ENCODE results near the gene SPACA4. TPM values are rescaled to one million over a fixed set of nuclear protein-coding genes. Genes with fewer than 3 reads are reported as not detected.

The SPACA4 gene
- total RNA-seq, 1 donor from 2014 or later, result not detected

DNA sequence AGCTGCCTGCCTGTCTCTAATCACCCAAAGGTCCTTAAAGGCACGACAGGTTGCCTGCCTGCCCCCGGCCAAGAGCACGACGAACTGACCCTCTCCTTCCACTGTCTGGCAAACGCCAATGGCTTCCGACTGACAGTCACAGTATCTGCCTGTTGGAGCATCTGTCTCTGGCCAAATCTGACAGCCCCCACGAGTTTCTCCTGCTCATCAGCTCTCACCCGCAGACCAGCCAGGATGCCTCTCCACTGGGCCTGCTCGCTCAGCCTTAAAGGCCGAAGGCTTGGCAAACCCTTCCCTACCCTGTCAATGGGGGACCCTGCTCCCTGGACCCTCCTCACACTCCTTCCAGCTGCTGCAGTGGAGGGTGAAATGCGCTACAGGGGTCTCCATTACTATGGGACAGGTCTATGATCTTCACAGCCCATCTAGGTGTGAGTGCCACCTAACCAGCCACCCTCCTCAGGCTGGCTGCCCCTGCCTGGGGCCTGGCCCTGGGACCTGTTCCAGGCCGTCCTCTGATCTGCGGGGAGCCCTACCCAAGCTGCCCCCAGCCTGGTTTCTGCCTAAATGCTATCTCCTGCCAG, 7.4 kb downstream of the SPACA4 start:
- peaks cover 30% of the 10 kb centered on the region for H3K4me1 Mint-ChIP-seq

GRCh38 chr19:48614436-48615230, 8.1 kb downstream of the SPACA4 start, which contains the start of gene FAM83E:
Gene FAM83E, minus strand, starts transcription at chr19:48615076. Its CDS starts 1,704 bp downstream, at chr19:48613372.
- H3F3A ChIP-seq (ENCODE audit: low read depth), result peaks cover 55% of the 10 kb centered on the region
- H3K27ac Mint-ChIP-seq, result peak within 1 kb of the TSS; percentile 95
- no peak for TF ChIP-seq EZH2 (IDR thresholded peaks at IDR 0.05)
- TF ChIP-seq, protein P1, sequence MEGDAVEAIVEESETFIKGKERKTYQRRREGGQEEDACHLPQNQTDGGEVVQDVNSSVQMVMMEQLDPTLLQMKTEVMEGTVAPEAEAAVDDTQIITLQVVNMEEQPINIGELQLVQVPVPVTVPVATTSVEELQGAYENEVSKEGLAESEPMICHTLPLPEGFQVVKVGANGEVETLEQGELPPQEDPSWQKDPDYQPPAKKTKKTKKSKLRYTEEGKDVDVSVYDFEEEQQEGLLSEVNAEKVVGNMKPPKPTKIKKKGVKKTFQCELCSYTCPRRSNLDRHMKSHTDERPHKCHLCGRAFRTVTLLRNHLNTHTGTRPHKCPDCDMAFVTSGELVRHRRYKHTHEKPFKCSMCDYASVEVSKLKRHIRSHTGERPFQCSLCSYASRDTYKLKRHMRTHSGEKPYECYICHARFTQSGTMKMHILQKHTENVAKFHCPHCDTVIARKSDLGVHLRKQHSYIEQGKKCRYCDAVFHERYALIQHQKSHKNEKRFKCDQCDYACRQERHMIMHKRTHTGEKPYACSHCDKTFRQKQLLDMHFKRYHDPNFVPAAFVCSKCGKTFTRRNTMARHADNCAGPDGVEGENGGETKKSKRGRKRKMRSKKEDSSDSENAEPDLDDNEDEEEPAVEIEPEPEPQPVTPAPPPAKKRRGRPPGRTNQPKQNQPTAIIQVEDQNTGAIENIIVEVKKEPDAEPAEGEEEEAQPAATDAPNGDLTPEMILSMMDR (IDR thresholded peaks at IDR 0.05), result no peak
- no peak for TF ChIP-seq EZH2phosphoT487 (IDR thresholded peaks at IDR 0.05)
- peaks cover 42% of the 10 kb centered on the region for H3K4me1 ChIP-seq
- peaks cover 6% of the 10 kb centered on the region for H3K27me3 Mint-ChIP-seq (ENCODE audit: insufficient read depth, low read depth)
- H3K9me3 ChIP-seq (ENCODE audit: low read depth), result no peaks in the 10 kb centered on the region
- H3K27ac ChIP-seq, result peak within 1 kb of the TSS; percentile 91
- peak within 1 kb of the TSS; percentile 28 for H3K4me3 ChIP-seq
- H3K9ac ChIP-seq, result peak within 1 kb of the TSS; percentile 29
- DNase-seq (ENCODE audit: low spot score), result peak; percentile 75
- peaks cover 15% of the 10 kb centered on the region for H3K36me3 Mint-ChIP-seq
- H2AFZ ChIP-seq (replicated peaks), result no peak within 1 kb of the TSS
- H3K4me3 Mint-ChIP-seq, result peak within 1 kb of the TSS; percentile 72
- H4K20me1 ChIP-seq (ENCODE audit: low read depth), result peaks cover 46% of the 10 kb centered on the region
- H3K79me2 ChIP-seq (ENCODE audit: low read depth), result peaks cover 34% of the 10 kb centered on the region
- no peaks in the 10 kb centered on the region for H3K27me3 ChIP-seq
- no peaks in the 10 kb centered on the region for H3K9me3 Mint-ChIP-seq
- peaks cover 32% of the 10 kb centered on the region for H3K4me1 Mint-ChIP-seq
- H3K4me2 ChIP-seq, result peak within 1 kb of the TSS; percentile 76
- H3K36me3 ChIP-seq, result no peaks in the 10 kb centered on the region

More for the DNA sequence above, 7.4 kb downstream of the SPACA4 start:
- Histone ChIP-seq H2AFZ (replicated peaks) (no peak overlapping the region), H3K9ac (no peak overlapping the region), H3K36me3 (no peaks in the 10 kb centered on the region), H3K4me1 (peaks cover 41% of the 10 kb centered on the region), H3K4me2 (peak overlapping the region; percentile 76), H4K20me1 (ENCODE audit: low read depth) (peaks cover 46% of the 10 kb centered on the region), H3K9me3 (ENCODE audit: low read depth) (no peaks in the 10 kb centered on the region), H3K27me3 (no peaks in the 10 kb centered on the region), H3F3A (ENCODE audit: low read depth) (peaks cover 53% of the 10 kb centered on the region), H3K27ac (peak overlapping the region; percentile 91), H3K4me3 (no peak overlapping the region), H3K79me2 (ENCODE audit: low read depth) (peaks cover 33% of the 10 kb centered on the region)
- H3K27ac Mint-ChIP-seq, result peak overlapping the region; percentile 95
- H3K9me3 Mint-ChIP-seq, result no peaks in the 10 kb centered on the region
- peaks cover 6% of the 10 kb centered on the region for H3K27me3 Mint-ChIP-seq (ENCODE audit: insufficient read depth, low read depth)
- H3K4me3 Mint-ChIP-seq, result peak overlapping the region; percentile 72
- TF ChIP-seq, protein P1 (IDR thresholded peaks at IDR 0.05), result no peak
- no peak for TF ChIP-seq EZH2 (IDR thresholded peaks at IDR 0.05)
- no peak for TF ChIP-seq EZH2phosphoT487 (IDR thresholded peaks at IDR 0.05)
- DNase-seq (ENCODE audit: low spot score), result no peak
- H3K36me3 Mint-ChIP-seq, result peaks cover 15% of the 10 kb centered on the region

DNA sequence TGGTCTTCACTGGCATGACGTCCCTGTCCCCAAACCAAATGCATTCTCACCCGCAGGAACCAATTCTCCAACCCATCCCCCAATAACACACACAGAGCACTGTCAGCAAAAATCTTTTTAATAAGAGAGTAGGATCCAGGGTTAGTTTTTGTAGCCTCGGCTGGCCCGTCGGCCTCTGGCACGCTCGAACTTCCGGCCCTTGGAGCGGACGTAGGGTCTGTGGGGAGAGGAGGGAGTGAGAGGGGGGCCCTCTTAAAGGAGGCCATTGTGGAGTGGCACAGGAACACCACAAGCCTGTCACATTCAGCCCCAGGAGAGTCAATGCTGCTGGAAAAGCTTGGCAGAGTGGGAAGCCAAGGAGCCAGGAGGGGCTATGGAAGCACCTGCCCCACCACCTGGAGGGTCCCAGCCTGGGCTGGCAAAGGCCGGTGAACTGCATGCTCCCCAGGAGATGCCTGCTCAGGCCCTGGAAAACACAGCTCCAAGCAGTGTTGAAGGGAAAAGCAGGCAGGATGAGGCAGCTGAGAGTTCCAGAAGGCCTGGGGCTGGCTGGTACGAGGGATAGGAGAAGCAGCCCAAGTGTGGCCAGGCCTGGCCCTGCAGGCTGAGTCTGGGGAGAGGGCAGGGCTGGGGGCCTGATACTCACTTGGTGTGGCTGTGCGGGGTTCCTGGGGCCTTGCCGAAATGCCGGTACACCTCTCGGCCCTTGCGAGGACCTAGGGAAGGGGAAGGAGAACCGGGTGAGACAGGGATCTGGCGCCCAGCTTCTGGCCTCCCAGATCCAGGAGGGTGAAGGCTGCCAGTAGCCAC, 8.9 kb downstream of the SPACA4 start:
- Histone ChIP-seq H3K27ac (peak overlapping the region; percentile 91), H3K4me1 (peaks cover 46% of the 10 kb centered on the region), H3K4me2 (peak overlapping the region; percentile 76), H3F3A (ENCODE audit: low read depth) (peaks cover 62% of the 10 kb centered on the region), H3K4me3 (peak overlapping the region; percentile 28), H3K79me2 (ENCODE audit: low read depth) (peaks cover 42% of the 10 kb centered on the region), H2AFZ (replicated peaks) (no peak overlapping the region), H3K27me3 (no peaks in the 10 kb centered on the region), H3K9me3 (ENCODE audit: low read depth) (no peaks in the 10 kb centered on the region), H4K20me1 (ENCODE audit: low read depth) (peaks cover 46% of the 10 kb centered on the region), H3K36me3 (no peaks in the 10 kb centered on the region), H3K9ac (no peak overlapping the region)
- Mint-ChIP-seq H3K9me3 (no peaks in the 10 kb centered on the region), H3K27me3 (ENCODE audit: insufficient read depth, low read depth) (peaks cover 6% of the 10 kb centered on the region), H3K4me1 (peaks cover 40% of the 10 kb centered on the region), H3K4me3 (peak overlapping the region; percentile 48), H3K27ac (no peak overlapping the region), H3K36me3 (peaks cover 15% of the 10 kb centered on the region)
- TF ChIP-seq EZH2 (IDR thresholded peaks at IDR 0.05) (no peak), EZH2phosphoT487 (IDR thresholded peaks at IDR 0.05) (no peak)
- TF ChIP-seq, protein P1 (IDR thresholded peaks at IDR 0.05), result no peak
- DNase-seq (ENCODE audit: low spot score), result no peak

Measured in neural progenitor cell (in vitro differentiated cells).